ENCODE data around the gene MAP3K13.

MAP3K13 gene

DNA sequence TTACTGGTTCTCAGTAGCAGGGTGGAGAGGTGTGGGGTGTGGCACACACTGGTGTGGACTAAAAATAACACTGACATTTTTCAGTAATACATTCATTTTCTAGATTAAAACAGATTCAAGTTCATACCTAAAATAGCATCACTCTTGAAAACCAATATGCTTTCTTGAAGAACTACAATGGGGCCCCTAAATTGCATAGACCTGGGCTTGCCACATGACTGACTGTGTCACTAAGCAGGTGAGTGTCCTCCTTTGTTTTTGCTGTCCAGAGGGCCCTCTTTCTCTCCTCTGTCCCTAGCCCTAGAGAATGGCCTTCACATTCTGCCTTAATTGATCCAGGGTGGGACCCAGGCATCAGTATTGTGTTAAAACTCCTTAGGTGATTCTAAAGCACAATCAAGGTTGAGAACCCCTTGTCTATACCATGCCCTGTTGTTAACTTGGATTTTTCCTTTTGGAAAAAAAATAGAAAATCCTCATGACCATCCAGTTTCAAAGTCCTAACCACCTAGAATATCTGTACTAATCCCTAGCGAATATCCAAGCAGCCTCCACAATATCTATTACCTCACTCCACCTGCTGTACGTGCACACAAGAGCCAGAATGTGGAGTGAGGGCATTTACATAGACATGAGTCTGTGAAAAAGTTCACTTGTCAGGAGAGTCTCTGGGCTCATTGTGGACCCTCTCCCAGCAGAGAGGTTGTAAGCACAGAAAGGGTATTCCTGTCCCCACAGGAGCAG, 154.6 kb downstream of the MAP3K13 start:
- DNase-seq, result no peak

GRCh38 chr3:185519021-185519420, 156.1 kb downstream of the MAP3K13 start:
- DNase-seq, result no peak

GRCh38 chr3:185521349-185522138, 158.6 kb downstream of the MAP3K13 start:
- DNase-seq, result no peak

- no peak for DNase-seq
Measured at GRCh38 chr3:185526349-185526951, 163.5 kb downstream of the MAP3K13 start.

DNA sequence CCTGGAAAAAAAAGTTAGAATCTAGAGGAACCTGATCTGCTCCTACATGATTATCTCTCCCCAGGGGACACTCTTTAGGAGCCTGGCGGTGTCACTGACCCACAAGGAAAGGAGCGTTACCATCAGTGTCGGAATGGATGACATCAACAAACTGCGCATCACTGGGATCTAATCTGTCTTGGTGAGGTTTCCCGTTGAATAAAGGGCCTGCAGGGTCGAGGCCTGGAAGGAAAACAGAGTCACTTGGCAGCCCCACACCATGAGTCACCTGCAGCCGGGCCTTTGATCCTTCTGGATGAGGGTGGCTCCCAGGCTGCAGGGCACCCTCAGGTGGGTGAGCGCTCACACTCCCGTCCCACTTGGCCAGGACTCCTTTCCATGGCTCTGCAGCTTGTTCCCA, 164.4 kb downstream of the MAP3K13 start:
- no peak for DNase-seq

GRCh38 chr3:185528532-185528931, 165.6 kb downstream of the MAP3K13 start:
- DNase-seq, result no peak

- no peak for DNase-seq
Measured at GRCh38 chr3:185530856-185531255, 167.9 kb downstream of the MAP3K13 start.

DNA sequence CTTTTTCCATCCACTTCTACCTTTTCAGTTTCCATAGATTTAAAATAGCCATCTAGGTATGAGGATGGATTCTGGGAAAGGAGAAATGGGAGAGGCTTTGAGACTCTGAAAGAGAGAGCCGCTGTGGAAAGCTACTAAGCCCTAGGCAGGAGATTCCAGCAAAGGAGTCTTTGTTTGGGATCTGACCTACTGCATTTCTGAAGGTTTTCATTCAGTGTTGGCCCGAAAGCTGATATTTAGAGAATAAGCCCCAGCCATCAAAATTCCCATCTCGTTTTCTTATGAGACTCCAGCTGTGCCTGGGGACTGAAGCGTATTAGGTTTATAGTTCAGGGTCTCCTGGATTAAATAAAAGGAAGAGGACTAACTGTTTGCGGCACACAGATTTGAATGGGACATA, 170.0 kb downstream of the MAP3K13 start:
- no peak for DNase-seq

- DNase-seq, result no peak
Measured at GRCh38 chr3:185534511-185534910, 171.6 kb downstream of the MAP3K13 start.

GRCh38 chr3:185537369-185537970, 174.5 kb downstream of the MAP3K13 start:
- DNase-seq, result no peak

Data from activated CD8-positive, alpha-beta memory T cell treated with anti-CD3 and anti-CD28 coated beads, Interleukin-2, amount 50 U/mL, for 4 hours (primary cell).